ENCODE data around the gene ZMYND8.

The ZMYND8 gene

DNA sequence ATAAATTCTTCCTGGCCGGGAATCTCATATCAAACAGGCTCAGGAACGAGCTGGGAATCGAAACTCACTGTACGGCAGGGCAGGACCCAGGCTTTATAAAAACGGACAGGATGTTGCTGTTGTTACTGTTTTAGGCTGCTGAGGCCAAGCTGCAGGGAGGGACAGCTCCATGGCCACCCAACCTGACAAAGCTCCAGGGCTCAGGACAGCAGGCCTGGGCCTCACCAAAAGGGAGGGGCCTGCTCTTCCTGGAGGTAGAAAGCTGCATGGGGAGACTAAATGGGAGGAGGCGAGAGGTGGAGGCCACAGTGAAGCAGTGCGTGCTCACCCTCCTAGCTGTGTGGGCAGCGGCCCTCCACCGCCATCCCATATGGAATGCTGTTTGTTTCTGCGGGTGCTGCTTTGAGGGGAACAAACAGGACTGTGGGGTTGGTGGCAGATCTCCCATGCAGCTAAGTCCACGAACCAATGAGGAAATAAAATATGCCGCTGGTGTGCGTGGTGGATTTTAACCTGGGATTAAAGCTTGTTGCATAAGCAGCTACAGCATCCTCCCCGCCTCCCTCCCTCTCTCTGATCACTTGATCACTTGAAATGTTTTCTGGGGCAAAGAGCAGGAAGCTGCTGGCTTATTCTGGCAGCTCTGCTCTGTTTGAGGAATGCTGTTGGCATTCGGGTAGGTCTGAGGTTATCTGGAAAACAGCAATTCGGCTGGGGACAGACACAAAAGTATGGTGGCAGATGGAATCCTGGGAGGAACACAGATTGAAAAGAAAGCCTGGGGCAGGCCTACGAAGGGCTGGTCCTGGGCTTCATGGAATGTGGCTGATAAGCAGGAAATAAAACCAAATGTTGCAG is 2.4 kb upstream of the ZMYND8 start (continued):
- TF ChIP-seq, protein P1, sequence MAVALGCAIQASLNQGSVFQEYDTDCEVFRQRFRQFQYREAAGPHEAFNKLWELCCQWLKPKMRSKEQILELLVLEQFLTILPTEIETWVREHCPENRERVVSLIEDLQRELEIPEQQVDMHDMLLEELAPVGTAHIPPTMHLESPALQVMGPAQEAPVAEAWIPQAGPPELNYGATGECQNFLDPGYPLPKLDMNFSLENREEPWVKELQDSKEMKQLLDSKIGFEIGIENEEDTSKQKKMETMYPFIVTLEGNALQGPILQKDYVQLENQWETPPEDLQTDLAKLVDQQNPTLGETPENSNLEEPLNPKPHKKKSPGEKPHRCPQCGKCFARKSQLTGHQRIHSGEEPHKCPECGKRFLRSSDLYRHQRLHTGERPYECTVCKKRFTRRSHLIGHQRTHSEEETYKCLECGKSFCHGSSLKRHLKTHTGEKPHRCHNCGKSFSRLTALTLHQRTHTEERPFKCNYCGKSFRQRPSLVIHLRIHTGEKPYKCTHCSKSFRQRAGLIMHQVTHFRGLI (tag by site-specific recombination; IDR thresholded peaks at IDR 0.05): no peak
- TF ChIP-seq ZNF660 (tag by site-specific recombination; IDR thresholded peaks at IDR 0.05): no peak
- peak; percentile 25; the same call in 1 of the 2 replicates for TF ChIP-seq ZBTB7A (tag by site-specific recombination; IDR thresholded peaks at IDR 0.05; ENCODE audit: low read depth)
- TF ChIP-seq, protein P2, sequence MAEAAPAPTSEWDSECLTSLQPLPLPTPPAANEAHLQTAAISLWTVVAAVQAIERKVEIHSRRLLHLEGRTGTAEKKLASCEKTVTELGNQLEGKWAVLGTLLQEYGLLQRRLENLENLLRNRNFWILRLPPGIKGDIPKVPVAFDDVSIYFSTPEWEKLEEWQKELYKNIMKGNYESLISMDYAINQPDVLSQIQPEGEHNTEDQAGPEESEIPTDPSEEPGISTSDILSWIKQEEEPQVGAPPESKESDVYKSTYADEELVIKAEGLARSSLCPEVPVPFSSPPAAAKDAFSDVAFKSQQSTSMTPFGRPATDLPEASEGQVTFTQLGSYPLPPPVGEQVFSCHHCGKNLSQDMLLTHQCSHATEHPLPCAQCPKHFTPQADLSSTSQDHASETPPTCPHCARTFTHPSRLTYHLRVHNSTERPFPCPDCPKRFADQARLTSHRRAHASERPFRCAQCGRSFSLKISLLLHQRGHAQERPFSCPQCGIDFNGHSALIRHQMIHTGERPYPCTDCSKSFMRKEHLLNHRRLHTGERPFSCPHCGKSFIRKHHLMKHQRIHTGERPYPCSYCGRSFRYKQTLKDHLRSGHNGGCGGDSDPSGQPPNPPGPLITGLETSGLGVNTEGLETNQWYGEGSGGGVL (tag by site-specific recombination; IDR thresholded peaks at IDR 0.05): peak; percentile 53; the same call in 1 of the 2 replicates
- no peak for TF ChIP-seq ZNF670 (tag by site-specific recombination; IDR thresholded peaks at IDR 0.05; ENCODE audit: low read depth)
- TF ChIP-seq ZNF76 (tag by site-specific recombination; IDR thresholded peaks at IDR 0.05; ENCODE audit: borderline replicate concordance, low read depth): peak; percentile 22; the same call in 1 of the 2 replicates
- TF ChIP-seq ZFHX2 (tag by site-specific recombination; conservative IDR thresholded peaks at IDR 0.05): peak; percentile 81
- peak; percentile 80 for TF ChIP-seq GLIS1 (tag by site-specific recombination; IDR thresholded peaks at IDR 0.05)
- TF ChIP-seq ZNF596 (tag by site-specific recombination; IDR thresholded peaks at IDR 0.05): peak; percentile 22; the same call in 1 of the 2 replicates
- no peak for TF ChIP-seq PRDM1 (tag by site-specific recombination; IDR thresholded peaks at IDR 0.05)
- TF ChIP-seq, protein P3, sequence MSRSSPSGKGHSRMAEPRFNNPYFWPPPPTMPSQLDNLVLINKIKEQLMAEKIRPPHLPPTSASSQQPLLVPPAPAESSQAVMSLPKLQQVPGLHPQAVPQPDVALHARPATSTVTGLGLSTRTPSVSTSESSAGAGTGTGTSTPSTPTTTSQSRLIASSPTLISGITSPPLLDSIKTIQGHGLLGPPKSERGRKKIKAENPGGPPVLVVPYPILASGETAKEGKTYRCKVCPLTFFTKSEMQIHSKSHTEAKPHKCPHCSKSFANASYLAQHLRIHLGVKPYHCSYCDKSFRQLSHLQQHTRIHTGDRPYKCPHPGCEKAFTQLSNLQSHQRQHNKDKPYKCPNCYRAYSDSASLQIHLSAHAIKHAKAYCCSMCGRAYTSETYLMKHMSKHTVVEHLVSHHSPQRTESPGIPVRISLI (tag by site-specific recombination; IDR thresholded peaks at IDR 0.05): no peak
- TF ChIP-seq ZEB2 (tag by site-specific recombination; IDR thresholded peaks at IDR 0.05): peak; percentile 49; the same call in 1 of the 2 replicates
- no peak for TF ChIP-seq ZNF529 (tag by site-specific recombination; IDR thresholded peaks at IDR 0.05; ENCODE audit: insufficient replicate concordance)
- TF ChIP-seq SP2 (tag by site-specific recombination; IDR thresholded peaks at IDR 0.05): peak; percentile 27; the same call in 1 of the 2 replicates
- TF ChIP-seq, protein P4, sequence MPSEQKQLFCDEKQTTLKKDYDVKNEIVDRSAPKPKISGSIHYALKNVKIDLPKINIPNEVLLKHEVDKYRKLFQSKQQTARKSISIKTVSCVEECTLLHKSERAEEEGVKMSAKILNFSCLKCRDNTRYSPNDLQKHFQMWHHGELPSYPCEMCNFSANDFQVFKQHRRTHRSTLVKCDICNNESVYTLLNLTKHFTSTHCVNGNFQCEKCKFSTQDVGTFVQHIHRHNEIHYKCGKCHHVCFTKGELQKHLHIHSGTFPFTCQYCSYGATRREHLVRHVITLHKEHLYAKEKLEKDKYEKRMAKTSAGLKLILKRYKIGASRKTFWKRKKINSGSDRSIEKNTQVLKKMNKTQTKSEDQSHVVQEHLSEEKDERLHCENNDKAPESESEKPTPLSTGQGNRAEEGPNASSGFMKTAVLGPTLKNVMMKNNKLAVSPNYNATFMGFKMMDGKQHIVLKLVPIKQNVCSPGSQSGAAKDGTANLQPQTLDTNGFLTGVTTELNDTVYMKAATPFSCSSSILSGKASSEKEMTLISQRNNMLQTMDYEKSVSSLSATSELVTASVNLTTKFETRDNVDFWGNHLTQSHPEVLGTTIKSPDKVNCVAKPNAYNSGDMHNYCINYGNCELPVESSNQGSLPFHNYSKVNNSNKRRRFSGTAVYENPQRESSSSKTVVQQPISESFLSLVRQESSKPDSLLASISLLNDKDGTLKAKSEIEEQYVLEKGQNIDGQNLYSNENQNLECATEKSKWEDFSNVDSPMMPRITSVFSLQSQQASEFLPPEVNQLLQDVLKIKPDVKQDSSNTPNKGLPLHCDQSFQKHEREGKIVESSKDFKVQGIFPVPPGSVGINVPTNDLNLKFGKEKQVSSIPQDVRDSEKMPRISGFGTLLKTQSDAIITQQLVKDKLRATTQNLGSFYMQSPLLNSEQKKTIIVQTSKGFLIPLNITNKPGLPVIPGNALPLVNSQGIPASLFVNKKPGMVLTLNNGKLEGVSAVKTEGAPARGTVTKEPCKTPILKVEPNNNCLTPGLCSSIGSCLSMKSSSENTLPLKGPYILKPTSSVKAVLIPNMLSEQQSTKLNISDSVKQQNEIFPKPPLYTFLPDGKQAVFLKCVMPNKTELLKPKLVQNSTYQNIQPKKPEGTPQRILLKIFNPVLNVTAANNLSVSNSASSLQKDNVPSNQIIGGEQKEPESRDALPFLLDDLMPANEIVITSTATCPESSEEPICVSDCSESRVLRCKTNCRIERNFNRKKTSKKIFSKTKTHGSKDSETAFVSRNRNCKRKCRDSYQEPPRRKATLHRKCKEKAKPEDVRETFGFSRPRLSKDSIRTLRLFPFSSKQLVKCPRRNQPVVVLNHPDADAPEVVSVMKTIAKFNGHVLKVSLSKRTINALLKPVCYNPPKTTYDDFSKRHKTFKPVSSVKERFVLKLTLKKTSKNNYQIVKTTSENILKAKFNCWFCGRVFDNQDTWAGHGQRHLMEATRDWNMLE (tag by site-specific recombination; conservative IDR thresholded peaks at IDR 0.05; ENCODE audit: low read depth): no peak
- TF ChIP-seq YY1 (tag by site-specific recombination; IDR thresholded peaks at IDR 0.05): peak; percentile 46; the same call in 1 of the 2 replicates
- TF ChIP-seq ZNF394 (tag by site-specific recombination; IDR thresholded peaks at IDR 0.05; ENCODE audit: borderline replicate concordance): 0 out of 2 replicates have a peak, but pooled peaks have one; percentile 12
- peak; percentile 43 for TF ChIP-seq ZXDB (tag by site-specific recombination; IDR thresholded peaks at IDR 0.05)
- peak; percentile 81; the same call in 1 of the 2 replicates for TF ChIP-seq TRIM28 (IDR thresholded peaks at IDR 0.05; ENCODE audit: borderline replicate concordance, low read length)
- TF ChIP-seq, protein P5, sequence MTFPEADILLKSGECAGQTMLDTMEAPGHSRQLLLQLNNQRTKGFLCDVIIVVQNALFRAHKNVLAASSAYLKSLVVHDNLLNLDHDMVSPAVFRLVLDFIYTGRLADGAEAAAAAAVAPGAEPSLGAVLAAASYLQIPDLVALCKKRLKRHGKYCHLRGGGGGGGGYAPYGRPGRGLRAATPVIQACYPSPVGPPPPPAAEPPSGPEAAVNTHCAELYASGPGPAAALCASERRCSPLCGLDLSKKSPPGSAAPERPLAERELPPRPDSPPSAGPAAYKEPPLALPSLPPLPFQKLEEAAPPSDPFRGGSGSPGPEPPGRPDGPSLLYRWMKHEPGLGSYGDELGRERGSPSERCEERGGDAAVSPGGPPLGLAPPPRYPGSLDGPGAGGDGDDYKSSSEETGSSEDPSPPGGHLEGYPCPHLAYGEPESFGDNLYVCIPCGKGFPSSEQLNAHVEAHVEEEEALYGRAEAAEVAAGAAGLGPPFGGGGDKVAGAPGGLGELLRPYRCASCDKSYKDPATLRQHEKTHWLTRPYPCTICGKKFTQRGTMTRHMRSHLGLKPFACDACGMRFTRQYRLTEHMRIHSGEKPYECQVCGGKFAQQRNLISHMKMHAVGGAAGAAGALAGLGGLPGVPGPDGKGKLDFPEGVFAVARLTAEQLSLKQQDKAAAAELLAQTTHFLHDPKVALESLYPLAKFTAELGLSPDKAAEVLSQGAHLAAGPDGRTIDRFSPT (tag by site-specific recombination; IDR thresholded peaks at IDR 0.05): peak; percentile 80
- TF ChIP-seq, protein P6, sequence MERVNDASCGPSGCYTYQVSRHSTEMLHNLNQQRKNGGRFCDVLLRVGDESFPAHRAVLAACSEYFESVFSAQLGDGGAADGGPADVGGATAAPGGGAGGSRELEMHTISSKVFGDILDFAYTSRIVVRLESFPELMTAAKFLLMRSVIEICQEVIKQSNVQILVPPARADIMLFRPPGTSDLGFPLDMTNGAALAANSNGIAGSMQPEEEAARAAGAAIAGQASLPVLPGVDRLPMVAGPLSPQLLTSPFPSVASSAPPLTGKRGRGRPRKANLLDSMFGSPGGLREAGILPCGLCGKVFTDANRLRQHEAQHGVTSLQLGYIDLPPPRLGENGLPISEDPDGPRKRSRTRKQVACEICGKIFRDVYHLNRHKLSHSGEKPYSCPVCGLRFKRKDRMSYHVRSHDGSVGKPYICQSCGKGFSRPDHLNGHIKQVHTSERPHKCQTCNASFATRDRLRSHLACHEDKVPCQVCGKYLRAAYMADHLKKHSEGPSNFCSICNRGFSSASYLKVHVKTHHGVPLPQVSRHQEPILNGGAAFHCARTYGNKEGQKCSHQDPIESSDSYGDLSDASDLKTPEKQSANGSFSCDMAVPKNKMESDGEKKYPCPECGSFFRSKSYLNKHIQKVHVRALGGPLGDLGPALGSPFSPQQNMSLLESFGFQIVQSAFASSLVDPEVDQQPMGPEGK (tag by site-specific recombination; IDR thresholded peaks at IDR 0.05): peak; percentile 69
- TF ChIP-seq, protein P7, sequence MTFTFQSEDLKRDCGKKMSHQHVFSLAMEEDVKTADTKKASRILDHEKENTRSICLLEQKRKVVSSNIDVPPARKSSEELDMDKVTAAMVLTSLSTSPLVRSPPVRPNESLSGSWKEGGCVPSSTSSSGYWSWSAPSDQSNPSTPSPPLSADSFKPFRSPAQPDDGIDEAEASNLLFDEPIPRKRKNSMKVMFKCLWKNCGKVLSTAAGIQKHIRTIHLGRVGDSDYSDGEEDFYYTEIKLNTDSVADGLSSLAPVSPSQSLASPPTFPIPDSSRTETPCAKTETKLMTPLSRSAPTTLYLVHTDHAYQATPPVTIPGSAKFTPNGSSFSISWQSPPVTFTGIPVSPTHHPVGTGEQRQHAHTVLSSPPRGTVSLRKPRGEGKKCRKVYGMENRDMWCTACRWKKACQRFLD (tag by site-specific recombination; IDR thresholded peaks at IDR 0.05): no peak
- peak; percentile 50 for TF ChIP-seq KLF8 (tag by site-specific recombination; IDR thresholded peaks at IDR 0.05)

All from HEK293 (cell line).